Left ventricle myocardium inferior (tissue), 1 donor: ENCODE measurements around the gene THTPA. TPM values are rescaled to one million over a fixed set of nuclear protein-coding genes. Genes with fewer than 3 reads are reported as not detected.

Experiments used
- DNase-seq: peaks from one replicate; pipeline ENCODE4 v3.0.0-alpha.2; 2020
- H3K27ac ChIP-seq: fragments of 200-600 bp; replicated peaks from 2 replicates; pipeline ENCODE4 v1.8.0; 2021
- H3K27me3 ChIP-seq: fragments of 200-600 bp; 2 replicates; pipeline ENCODE4 v1.8.0; 2021; ENCODE audit warnings: low read depth
- H3K36me3 ChIP-seq: fragments of 200-600 bp; 2 replicates; pipeline ENCODE4 v1.8.0; 2021
- H3K4me1 ChIP-seq: fragments of 200-600 bp; 2 replicates; pipeline ENCODE4 v1.8.0; 2021
- H3K4me3 ChIP-seq: fragments of 200-600 bp; 2 replicates; pipeline ENCODE4 v1.8.0; 2021; ENCODE audit warnings: mild to moderate bottlenecking, moderate library complexity
- H3K9me3 ChIP-seq: fragments of 200-600 bp; replicated peaks from 2 replicates; pipeline ENCODE4 v1.8.0; 2021
- CTCF ChIP-seq: fragments of 200-600 bp; IDR thresholded peaks from 2 replicates; pipeline ENCODE4 v1.8.0; 2021; ENCODE audit warnings: antibody characterized with exemption, mild to moderate bottlenecking, borderline replicate concordance
- intact Hi-C: fragments of 100-400 bp; cut with micrococcal nuclease; formaldehyde crosslinking; loops from one replicate; pipeline ENCODE4 v1.11.0; 2022
- total RNA-seq: library from RNA; stranded (reverse); fragmentation: NEBNext Ultra II Directional; extraction: Animal tissue kit (Norgen Biotek cat#: 25700); gene quantifications from one replicate; pipeline ENCODE4 v1.2.1, GENCODE V29; 2021
- donor health status: DM: no; HTN: yes; CAD: no; lungs with severe emphysema.

The THTPA gene
- total RNA-seq, 1 donor from 2014 or later: 17.2 TPM

DNA sequence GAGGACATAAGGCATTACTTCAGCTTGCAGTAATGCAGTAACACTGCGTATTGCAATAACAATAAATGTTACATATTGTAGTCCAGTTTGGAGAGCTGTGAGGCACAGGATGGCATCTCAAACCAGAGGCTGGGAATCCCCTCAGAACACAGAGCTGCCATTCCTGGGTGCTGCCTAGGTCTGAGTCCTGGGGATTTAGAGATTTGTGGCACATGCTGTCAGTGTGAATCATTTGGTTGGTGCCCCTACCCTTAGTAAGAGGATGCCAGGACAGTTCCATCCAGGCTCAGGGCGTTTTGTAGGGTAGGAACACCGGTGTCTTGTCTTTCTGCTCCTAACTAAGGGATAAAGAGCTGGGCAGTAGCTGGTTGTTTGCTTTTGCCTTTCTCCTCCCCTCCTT is 27.1 kb upstream of the THTPA start:
- TF ChIP-seq CTCF: no peak
- DNase-seq: no peak
- Histone ChIP-seq H3K4me3 (no peak overlapping the region), H3K4me1 (peaks cover 4% of the 10 kb centered on the region), H3K27ac (no peak overlapping the region), H3K9me3 (no peaks in the 10 kb centered on the region), H3K27me3 (no peaks in the 10 kb centered on the region), H3K36me3 (no peaks in the 10 kb centered on the region)
- intact Hi-C loops: no loop called here

- Histone ChIP-seq H3K27me3 (no peaks in the 10 kb centered on the region), H3K4me1 (peaks cover 4% of the 10 kb centered on the region), H3K9me3 (no peaks in the 10 kb centered on the region), H3K36me3 (no peaks in the 10 kb centered on the region), H3K4me3 (no peak overlapping the region), H3K27ac (peak overlapping the region; percentile 11)
- DNase-seq: no peak
- intact Hi-C loops: no loop called here
- TF ChIP-seq CTCF: no peak
Measured at GRCh38 chr14:23530375-23531055, 25.6 kb upstream of the THTPA start.

DNA sequence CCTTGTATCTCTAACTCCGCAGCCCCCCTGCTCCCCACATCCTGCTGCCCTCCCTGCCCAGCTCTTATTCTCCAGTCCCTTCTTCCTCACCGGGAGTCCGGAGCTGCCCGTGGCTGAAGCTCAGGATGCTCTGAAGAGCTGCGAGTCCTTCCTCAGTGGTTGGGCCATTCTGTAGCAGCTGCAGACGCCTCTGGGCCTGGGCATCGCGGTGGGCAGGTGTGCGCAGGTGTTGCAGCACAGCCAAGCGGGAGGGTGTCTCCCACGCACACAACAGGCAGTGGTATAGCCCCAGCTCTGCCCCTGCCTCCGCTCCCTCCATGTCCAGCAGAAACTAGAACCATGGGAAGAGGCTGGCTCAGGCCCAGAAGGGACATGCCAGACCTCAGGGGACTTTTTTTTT is 24.7 kb upstream of the THTPA start:
- no peak for TF ChIP-seq CTCF
- intact Hi-C loops: no loop called here
- DNase-seq: no peak

GRCh38 chr14:23532658-23533057 is 23.4 kb upstream of the THTPA start:
- intact Hi-C loops: no loop called here
- TF ChIP-seq CTCF: no peak
- peaks cover 4% of the 10 kb centered on the region for H3K4me1 ChIP-seq

More for the DNA sequence above, 24.7 kb upstream of the THTPA start:
- Histone ChIP-seq H3K4me1 (peaks cover 4% of the 10 kb centered on the region), H3K27ac (no peak overlapping the region), H3K36me3 (no peaks in the 10 kb centered on the region), H3K9me3 (no peaks in the 10 kb centered on the region), H3K4me3 (no peak overlapping the region), H3K27me3 (no peaks in the 10 kb centered on the region)

GRCh38 chr14:23533652-23534435 is 22.2 kb upstream of the THTPA start:
- H3K27ac ChIP-seq: no peak overlapping the region
- no peaks in the 10 kb centered on the region for H3K27me3 ChIP-seq
- peaks cover 4% of the 10 kb centered on the region for H3K4me1 ChIP-seq
- no peaks in the 10 kb centered on the region for H3K9me3 ChIP-seq
- H3K4me3 ChIP-seq: no peak overlapping the region
- intact Hi-C loops: no loop called here
- H3K36me3 ChIP-seq: no peaks in the 10 kb centered on the region
- no peak for DNase-seq
- no peak for TF ChIP-seq CTCF

More at GRCh38 chr14:23532658-23533057, 23.4 kb upstream of the THTPA start:
- Histone ChIP-seq H3K27ac (no peak overlapping the region), H3K4me3 (no peak overlapping the region), H3K36me3 (no peaks in the 10 kb centered on the region), H3K9me3 (no peaks in the 10 kb centered on the region), H3K27me3 (no peaks in the 10 kb centered on the region)
- no peak for DNase-seq
